Mucosa of gallbladder (tissue), 1 donor: ENCODE measurements around the gene INPP5B. TPM values are rescaled to one million over a fixed set of nuclear protein-coding genes. Genes with fewer than 3 reads are reported as not detected.

Source experiments
- DNase-seq: peaks from one replicate; pipeline ENCODE4 v3.0.0-alpha.2; 2020; ENCODE audit warnings: low spot score
- total RNA-seq: library from RNA; stranded (reverse); gene quantifications from one replicate; pipeline ENCODE4 v1.2.1, GENCODE V29; 2021
- donor health status: DM: no; HTN: no; CAD: no.

Gene INPP5B
- total RNA-seq, 1 donor from 2014 or later, result 25.8 TPM

DNA sequence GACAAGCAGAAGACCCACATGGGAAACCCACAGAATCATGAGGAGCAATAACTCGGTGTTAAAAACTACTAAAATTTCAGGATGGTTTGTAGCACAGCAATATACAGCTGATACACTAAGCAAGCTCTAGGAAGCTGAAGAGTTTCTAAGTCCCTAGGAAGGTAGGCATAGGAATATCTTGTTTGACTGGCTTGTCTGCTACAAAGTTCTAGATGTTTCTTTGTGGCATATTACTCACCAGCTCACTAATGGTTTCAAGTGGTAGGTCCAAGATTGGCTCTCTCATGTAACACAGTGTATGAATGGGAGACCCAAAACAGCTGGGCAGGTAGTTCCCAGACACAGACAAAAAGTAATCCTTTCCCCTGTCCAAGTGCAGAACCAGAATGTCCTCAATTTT is 74.2 kb downstream of the INPP5B start:
- DNase-seq, result no peak

DNA sequence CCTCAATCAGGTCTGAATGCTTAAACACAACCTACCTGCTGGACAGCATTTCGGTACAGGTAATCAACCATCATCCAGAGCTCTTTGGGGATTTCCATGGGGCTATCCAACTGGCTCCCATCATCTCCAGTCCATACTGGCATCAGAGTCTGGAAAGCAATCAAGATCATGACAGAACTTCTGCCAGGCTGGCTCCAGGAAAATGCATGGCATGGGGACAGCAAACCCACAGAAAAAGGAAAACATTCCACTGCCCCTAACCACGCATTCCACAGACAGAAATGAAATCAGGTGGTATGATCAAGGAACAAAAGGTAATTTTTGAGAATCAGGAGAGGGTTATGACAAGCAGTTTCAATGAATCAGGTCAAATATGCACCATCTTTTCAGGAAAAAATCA is 78.4 kb downstream of the INPP5B start:
- no peak for DNase-seq

DNA sequence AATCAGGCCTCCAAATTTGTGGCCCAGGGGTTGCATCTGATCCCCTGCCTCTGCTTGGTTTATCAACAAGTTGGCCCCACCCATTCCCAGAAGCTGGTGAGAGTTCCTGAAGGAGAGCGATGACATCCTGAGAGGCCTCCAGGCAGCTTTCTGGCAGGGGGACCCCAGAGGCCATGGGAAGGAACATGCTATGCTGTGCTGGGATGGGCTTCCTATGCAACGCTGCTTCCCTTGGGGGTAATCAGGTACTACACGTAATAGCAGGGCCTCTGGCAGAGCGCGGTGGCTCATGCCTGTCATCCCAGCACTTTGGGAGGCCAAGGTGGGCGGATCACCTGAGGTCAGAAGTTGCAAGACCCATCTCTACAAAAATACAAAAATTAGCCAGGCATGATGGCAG is 79.1 kb downstream of the INPP5B start:
- DNase-seq, result no peak

DNA sequence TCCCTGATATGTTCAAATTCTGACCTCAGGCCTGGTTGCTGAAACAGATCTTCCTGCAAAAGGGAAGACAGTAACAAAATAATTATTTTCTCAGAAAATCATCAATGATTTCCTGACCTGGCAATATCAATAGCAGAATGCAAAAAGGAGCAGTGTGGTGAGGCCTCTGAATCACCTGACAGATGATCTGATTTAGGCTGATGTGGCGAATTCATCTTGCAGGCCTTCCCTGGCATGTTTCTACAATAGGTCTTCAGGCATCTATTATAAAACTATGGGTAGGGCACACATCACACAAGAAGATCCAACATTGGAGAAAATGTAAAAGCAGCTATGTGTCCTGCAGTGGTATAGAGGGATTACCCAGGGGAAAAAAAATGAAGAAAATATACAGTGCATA is 80.4 kb downstream of the INPP5B start:
- DNase-seq, result no peak

DNA sequence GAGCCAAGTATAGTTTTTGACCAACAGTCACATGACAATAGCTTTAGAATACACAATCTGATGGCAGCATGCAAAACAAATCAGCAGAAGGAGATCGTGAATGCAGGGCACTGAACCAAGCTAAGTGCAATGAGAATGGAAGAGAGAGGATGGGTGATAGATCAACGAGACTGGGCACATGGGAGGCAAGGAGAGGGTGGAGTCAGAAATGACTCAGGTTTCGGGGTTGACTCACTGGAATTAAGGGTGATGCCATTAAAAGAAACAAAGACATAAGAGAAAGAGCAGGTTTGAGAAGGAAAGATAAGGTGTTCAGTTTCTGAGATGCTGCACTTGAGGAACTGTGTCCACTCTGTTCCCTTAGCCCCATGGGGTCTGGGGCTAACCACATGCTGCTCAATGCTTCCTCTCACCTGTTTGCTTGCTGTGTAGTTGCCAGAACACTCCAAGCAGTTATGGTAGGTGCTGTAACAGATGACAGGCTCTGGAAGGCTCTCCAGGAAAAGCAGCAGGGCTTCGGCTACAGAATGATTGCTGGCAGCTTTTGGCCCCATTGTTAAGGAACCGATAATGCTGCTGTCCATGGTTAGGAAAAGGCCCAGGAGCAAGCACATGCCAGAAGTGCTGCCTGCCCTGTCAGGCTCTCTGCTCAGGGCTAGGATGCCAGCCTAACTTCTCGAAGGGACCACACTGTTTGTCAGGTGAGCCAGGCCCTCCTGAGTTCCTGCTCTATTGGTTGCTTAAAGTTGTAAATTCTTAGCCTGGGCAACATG is 81.3 kb downstream of the INPP5B start:
- DNase-seq, result no peak

DNA sequence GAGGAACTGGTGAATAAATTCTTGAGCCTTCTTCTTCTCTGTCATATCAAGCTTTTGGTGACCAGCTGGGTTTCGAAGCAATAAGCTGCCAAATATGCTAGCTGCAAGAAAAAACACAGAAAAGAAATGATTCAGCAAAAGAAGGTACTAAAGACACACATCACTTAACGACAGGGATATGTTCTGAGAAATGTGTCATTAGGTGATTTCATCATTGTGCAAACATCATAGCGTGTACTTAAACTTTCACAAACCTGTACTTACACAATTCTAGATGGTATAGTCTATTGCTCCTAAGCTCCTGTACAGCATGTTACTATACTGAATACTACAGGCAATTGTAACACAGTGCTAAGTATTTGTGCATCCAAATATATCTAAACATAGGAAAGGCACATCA is 84.5 kb downstream of the INPP5B start:
- no peak for DNase-seq

DNA sequence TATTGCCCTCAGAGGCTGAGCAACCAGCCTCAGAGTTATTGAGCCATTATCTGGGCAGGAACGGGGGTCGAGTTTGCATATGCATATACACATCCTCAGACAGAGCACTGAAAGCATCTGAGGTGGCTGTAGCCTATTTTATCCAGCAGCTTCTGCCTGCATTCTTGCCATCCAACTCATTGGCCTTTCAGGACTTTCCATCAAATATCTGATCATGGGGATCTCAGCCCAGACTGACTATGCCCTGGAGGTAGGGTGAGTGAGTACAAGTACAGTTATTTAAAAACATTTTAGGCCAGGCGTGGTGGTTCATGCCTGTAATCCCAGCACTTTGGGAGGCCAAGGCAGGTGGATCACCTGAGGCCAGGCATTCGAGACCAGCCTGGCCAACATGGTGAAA is 85.7 kb downstream of the INPP5B start:
- DNase-seq, result no peak

DNA sequence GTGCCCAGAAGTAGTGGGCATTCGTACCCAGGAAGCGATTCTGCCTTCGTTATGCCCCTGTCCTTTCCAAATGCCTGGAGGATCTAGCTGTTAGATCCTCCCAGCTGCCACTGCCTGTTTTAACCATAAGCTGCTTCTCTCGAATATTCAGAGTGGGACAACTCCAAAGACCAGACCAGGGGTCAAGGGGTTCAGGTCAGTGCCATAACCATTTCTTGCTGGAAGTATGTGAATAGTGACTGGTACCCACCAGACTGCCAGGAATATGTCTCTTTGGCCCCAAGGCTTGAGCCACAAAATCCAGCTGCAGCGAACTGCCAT is 86.5 kb downstream of the INPP5B start:
- no peak for DNase-seq

DNA sequence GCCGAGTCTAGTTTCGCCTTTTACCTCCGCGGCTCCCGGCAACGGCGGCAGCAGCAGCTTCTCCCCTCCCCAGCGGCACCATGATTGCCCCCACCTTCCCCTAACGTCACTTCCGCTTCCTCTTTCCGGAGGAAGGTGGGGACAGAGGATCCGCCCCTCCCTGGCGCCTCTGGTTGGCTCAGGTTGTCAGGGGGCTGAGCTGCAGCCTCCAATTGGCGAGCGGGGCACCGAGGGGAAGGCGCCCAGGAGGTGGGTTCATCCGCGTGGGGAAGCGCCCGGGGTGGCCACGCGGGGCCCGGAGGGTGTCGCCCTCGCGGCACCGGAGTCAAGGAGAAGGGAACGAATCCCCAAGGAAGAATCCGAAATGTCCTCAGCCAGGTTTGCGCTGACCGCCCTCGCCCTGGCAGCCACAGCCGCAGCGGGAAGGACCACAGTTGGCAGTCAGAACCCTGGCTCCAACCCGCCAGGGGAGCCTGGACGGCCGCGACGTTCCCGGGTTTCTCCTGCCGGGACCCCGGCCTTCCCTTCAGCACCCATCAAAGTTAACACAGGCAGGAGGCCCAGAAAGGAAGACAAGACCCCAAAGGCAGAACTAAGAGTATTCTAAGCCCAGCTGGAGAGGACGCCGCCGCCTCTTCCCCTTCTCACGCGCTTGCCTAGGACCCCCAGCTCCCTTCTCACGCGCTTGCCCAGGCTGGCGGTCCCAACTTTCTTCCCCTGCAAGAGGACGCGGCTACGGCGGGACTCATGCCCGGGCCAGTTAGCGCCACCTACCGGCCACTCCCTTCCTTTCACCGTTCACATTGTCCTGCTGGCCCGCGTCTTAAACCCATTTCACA is 87.1 kb downstream of the INPP5B start, which contains the start of gene MTF1:
MTF1 (minus strand) TSS at position 86 of the 839 bp plus-strand sequence. CDS start 1,934 bp downstream, outside the sequence.
- DNase-seq, result peak; percentile 96

DNA sequence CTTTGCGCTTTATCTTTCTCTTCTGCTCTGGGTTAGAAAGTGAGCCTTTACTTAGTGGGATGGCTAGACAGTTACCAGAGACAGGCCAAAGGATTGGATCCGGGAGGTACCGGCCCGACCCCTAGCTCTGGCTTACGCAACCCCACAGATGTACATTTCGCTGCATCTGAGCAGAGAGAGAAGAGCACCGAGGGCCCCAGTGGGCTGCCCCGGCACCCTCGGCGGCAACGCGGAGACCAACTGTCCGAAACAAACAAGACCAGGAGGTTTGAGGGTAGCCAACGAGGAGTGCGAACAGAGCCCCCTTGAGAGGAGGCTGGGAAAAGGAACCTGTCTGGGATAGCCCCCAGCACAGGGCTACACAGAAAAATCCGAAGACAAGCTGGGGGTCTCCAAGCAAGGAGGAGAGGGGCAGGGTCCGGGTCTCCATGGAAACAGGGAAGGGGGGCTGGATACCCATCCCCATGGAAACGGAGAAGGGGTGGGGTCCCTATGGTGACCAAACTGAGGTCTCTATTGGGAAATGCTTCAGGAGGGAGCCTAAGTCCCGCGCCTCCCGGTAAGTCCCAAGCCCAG is 87.8 kb downstream of the INPP5B start:
- DNase-seq, result no peak

DNA sequence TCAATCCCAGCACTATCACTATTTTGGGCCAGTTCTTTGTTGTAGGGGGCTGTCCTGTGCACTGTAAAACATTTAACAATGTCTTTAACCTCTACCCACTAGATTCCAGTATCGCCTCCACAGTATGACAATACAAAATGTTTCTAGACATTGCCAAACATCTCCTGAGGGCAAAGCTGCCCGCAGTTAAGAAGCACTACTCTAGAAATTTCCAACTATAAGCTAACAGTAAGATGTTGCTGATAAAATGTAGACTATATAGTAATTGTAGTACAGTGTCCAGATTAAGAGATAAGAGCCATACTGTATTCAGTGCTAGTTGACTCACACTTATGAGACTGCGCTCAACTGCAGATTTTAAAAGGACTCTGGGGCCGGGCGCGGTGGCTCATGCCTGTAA is 92.4 kb downstream of the INPP5B start:
- DNase-seq, result no peak

DNA sequence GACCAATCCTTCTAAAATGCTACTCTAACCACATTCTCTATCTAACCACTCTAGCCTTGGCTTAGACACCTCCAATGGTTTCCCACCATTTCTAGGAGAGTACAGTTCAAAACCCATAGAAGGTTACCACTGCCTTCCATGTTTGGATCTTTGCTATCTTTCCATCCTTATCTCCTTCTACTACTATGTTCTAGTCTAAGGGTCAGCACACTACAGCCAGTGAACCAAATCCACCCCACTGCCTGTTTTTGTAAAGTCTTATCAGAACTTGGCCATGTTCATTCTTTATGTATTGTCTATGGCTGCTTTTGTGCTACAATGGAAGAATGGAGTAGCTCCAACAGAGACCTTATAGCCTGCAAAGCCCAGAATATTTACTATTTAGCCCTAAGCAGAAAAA is 93.7 kb downstream of the INPP5B start:
- DNase-seq, result no peak

DNA sequence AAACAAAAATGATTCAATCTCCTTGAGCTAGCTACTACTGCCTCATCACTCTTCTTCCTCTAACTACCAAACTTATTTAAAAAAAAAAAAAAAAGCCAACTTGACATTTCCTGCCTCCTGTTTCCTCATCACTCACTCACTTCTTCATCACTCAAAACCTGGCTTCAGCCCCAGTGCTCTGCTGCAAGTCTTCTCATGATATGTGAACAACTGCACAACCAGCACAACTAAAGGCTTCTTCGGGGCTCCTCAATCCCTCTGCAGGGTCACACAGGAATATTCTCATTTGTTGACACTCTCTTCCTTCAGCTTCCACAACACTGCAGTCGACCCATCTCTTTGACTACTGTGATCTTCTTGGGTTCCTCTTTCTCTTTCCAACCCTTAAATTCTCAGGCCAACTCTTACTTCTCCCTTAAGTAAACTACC is 95.1 kb downstream of the INPP5B start:
- no peak for DNase-seq

DNA sequence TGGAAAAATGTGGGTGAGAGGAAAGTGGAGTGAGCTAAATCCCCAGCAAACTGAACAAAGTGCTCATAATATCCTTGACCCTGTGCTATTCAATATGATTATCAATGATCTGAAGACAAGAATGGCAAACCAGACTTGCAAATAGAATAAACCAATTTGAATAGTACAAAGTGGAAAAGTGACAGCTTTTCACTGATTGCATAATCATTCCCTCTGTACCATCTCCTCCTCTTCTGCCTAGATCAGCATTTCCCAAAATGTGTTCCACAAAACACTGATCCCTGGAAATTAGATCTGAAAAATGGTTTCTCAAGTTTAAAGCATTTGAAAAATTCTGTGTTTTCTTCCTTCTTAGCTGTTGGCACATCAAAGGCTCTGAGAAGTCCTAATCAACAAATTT is 95.6 kb downstream of the INPP5B start:
- DNase-seq, result no peak

DNA sequence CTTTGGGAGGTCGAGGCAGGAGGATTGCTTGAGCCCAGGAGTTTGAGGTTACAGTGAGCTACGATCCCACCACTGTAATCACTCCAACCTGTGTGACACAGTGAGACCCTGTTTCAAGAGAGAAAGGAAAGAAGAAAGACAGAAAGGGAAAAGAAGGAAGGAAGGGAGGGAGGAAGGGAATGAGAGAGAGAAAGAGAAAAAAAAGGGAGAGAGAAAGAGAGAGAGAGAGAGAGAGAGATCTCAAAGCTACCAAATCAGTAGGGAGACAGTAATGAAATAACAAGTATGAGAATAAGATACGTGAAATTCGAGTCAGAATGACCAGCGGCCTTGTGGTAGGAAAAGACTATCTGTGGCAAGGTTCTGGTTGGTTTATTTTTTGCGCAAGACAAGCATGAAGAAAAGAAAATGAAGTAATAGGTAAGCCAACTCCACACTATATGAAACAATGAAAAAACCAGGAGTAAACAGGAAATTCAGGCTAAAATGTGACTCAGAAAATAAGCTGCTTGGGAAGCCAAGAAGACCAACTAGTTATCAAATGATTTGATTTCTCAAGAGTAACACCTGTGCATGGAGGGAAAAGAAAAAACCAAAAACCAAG is 96.4 kb downstream of the INPP5B start:
- no peak for DNase-seq

DNA sequence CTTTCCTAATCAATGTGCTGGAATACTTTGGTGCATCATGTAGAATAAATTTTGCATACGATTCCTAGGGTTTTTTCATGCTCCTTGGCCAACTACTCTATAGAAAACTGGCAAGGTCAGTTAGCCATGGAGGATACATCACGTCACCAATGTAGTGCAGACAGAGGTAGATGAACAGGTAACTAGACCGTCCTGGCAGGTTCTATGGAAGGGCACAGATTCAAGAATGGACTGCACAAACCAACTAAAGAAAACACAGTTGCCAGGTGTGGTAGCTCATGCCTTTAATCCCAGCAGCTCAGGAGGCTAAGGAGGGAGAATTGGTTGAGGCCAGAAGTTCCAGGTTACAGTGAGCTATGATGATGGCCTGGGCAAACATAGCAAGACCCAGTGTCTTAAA is 97.4 kb downstream of the INPP5B start:
- DNase-seq, result no peak

DNA sequence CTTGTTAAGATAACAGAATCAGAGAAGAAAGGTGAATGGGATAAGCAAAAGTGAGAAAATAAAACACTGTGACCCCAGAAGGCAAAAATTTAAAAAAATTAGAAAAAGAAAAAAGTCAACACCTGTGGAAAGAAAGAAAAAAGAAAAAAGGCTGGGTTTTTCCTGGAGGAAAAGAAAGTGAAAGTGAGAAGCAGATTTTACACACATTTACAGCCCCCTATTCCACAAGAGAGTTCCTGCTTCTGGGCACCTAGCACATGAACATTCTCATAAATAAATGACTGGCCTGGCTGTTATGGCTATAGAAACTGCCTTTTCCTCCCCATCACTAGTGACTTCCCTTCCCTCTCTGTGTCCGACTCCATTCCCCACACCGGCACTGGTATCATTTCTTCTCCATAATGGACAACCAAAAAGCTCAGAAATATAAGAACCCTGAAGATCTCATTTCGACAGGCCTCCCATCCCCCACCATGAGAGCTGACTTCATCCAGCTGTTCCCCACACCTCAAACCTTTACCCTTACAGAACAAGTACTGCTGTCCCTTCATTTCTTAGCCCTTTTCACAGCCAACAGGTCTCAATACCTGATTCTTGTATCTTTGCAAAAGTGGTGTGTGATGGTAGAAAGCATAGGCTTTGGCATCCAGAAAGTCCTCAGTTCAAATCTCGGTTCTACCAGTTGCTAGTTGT is 100.1 kb downstream of the INPP5B start:
- no peak for DNase-seq

DNA sequence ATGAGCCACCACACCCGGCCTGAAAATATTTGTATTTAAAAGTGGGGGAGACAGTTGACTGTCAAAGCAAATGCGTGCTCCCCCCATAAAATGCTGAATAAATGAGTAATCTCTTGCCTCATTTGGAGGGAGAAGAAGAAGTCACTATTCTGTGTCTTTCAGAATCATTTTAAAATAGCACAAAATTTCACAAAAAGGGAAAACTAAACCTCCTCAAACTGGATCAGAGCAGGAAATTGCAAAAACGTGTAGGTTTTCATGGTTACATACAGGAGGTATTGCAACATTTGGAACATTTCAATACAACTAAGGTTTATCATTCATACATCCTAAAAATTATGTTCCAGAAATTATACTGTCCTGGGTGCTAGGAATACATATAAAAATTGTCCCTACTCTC is 101.1 kb downstream of the INPP5B start:
- no peak for DNase-seq

DNA sequence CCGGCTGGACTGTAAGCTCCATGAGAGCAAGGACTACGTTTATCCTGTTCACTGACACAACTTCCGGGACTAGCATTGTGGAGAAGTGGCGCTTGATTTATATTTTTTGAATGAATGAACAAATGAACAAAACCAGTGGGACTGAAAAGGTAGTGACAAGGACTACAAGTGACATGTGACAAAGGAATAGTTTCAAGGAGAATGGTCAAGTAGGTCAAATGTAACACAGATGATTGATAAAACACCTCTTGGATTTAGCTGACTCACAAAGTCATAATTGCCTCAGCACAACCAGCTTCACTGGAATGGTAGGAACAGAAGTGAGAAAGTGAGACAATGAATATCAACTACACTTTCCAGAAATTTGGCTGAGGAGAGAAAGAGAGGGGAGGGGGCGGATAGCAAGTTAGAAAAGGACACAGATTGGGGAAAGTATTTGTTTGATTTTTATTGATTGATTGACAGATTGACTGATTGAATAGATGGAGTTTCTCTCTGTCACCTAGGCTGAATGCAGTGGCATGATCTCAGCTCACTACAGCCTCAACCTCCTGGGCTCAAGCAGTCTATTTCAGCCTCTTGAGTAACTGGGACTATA is 101.7 kb downstream of the INPP5B start:
- DNase-seq, result no peak

DNA sequence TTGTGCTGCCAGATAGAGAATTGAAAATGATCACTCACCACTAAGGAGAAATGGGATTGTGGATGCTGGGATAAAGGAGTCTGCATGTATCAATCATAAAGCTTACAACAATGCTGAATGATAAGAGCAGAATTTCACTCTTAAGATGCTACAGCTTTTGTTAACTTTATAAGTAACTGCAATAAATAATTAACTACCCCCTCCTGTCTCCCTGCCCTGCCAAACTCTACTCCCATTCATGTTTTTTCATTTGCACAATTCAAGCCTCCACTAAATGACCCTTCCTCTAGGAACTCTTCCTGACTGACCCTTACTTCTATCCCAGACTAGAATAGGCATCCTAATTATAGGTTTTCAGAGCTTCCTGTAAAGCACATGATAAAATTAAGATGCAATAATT is 102.3 kb downstream of the INPP5B start:
- no peak for DNase-seq

DNA sequence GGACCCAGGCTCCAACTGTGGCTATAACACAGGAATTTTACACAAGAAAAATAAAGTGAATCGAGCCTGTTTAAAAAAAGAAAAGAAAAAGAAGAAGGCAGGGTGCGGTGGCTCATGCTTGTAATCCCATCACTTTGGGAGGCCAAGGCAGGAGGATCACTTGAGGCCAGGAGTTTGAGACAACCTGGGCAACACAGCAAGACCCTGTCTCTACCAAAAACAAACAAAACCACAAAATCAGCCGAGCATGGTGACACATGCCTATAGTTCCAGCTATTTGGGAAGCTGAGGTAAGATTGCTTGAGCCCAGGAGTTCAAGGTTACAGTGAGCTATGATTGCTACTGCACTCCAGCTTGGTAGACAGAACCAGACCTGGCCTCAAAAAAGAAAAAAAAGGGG is 105.2 kb downstream of the INPP5B start:
- DNase-seq, result no peak
